SK-N-MC (cell line): ENCODE results near the gene RGS17.

Experiments
- DNase-seq: peaks from one replicate; pipeline ENCODE4 v3.0.0-alpha.2; 2011; ENCODE audit warnings: low read depth, low spot score
- H3K27ac ChIP-seq: fragments of 200-600 bp; sonication (generic); 2 replicates; pipeline ENCODE4 v1.5.1; 2016; ENCODE audit warnings: mixed run types
- H3K36me3 ChIP-seq: fragments of 200-600 bp; sonication (generic); 2 replicates; pipeline ENCODE4 v1.6.1; 2017; ENCODE audit warnings: antibody characterized with exemption, low read length, mixed read lengths; ENCODE audit not compliant: insufficient read depth
- H3K4me3 ChIP-seq: fragments of 200-600 bp; sonication (generic); 2 replicates; pipeline ENCODE4 v1.5.1; 2016
- H3K9ac ChIP-seq: fragments of 200-600 bp; sonication (generic); 2 replicates; pipeline ENCODE4 v1.8.0; 2017; ENCODE audit warnings: mixed run types, mixed read lengths; ENCODE audit not compliant: insufficient read length
- H3K9me3 ChIP-seq: fragments of 200-600 bp; sonication (generic); 2 replicates; pipeline ENCODE4 v1.6.1; 2017; ENCODE audit warnings: low read depth, mild to moderate bottlenecking, antibody characterized with exemption, low read length, moderate library complexity, mixed read lengths
- EZH2 ChIP-seq: fragments of 200-600 bp; sonication (generic); IDR thresholded peaks from one replicate; pipeline ENCODE4 v1.6.1; 2017; ENCODE audit warnings: antibody characterized with exemption
- FOXP2 ChIP-seq: optimal IDR thresholded peaks from 2 replicates; pipeline ENCODE3; 2011; ENCODE audit warnings: mild to moderate bottlenecking, moderate library complexity; ENCODE audit not compliant: insufficient read depth; ENCODE audit errors: extremely low read length, control extremely low read depth
- POLR2AphosphoS5 ChIP-seq: IDR thresholded peaks from 2 replicates; pipeline ENCODE4 v1.6.1; 2012; ENCODE audit warnings: mild to moderate bottlenecking, low read depth, low read length, borderline replicate concordance

Gene RGS17

GRCh38 chr6:153059757-153060156 lies 71.3 kb downstream of the RGS17 start:
- Histone ChIP-seq H3K4me3 (no peak overlapping the region), H3K9me3 (no peaks in the 10 kb centered on the region), H3K36me3 (no peaks in the 10 kb centered on the region), H3K27ac (no peak overlapping the region), H3K9ac (no peak overlapping the region)
- no peak for DNase-seq
- TF ChIP-seq POLR2AphosphoS5 (no peak), FOXP2 (no peak), EZH2 (no peak)

GRCh38 chr6:153059311-153059710 lies 71.8 kb downstream of the RGS17 start:
- no peak overlapping the region for H3K27ac ChIP-seq
- H3K36me3 ChIP-seq: no peaks in the 10 kb centered on the region
- H3K4me3 ChIP-seq: no peak overlapping the region
- H3K9ac ChIP-seq: no peak overlapping the region
- DNase-seq: no peak
- TF ChIP-seq POLR2AphosphoS5: no peak
- TF ChIP-seq EZH2: no peak
- TF ChIP-seq FOXP2: no peak
- H3K9me3 ChIP-seq: no peaks in the 10 kb centered on the region

DNA sequence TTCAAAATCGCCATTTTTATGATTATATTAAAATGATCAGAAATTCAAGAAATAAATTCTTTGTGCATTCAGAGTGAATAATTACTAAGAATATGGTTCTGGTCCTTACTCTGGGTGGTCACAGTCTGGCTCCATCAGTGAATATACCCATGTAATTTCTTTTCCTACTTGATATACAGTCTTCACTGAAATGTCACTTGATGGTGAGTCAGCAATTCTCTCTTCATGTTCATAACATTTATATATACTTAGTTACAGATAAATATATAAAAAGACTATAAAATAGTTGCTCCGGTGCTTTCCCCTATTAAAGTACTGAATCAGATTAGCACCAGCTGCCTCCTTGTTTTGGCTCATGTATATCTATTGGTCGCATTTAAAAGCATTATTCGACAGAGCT lies 72.2 kb downstream of the RGS17 start:
- Histone ChIP-seq H3K4me3 (no peak overlapping the region), H3K9me3 (no peaks in the 10 kb centered on the region), H3K27ac (no peak overlapping the region), H3K36me3 (no peaks in the 10 kb centered on the region), H3K9ac (no peak overlapping the region)
- no peak for DNase-seq
- no peak for TF ChIP-seq FOXP2
- TF ChIP-seq POLR2AphosphoS5: no peak
- TF ChIP-seq EZH2: no peak

DNA sequence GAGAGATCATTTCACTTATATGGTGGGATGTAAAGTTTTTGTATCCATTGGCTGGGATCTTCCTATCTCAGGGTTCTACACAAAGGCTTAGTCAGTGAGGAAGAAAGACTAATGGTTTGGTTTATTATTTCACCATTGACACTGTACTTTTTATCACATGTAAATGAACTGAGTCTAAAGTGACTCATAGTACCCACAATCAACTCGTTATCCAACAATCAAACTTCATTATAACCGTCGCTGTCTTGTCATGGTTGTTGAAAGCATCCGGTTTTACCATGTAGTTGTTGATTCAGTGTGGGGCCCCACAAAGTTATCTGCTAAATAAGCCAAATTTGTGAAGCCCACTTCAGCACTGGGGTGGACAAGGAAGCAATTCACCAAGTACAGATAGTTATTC lies 72.8 kb downstream of the RGS17 start:
- no peak for DNase-seq
- TF ChIP-seq EZH2: no peak
- no peak for TF ChIP-seq POLR2AphosphoS5
- TF ChIP-seq FOXP2: no peak
- Histone ChIP-seq H3K9me3 (no peaks in the 10 kb centered on the region), H3K27ac (no peak overlapping the region), H3K9ac (no peak overlapping the region), H3K36me3 (no peaks in the 10 kb centered on the region), H3K4me3 (no peak overlapping the region)

GRCh38 chr6:153056308-153056707 lies 74.8 kb downstream of the RGS17 start:
- DNase-seq: no peak

GRCh38 chr6:153051801-153052200 lies 79.3 kb downstream of the RGS17 start:
- H3K4me3 ChIP-seq: no peak overlapping the region
- no peak for DNase-seq
- no peaks in the 10 kb centered on the region for H3K36me3 ChIP-seq
- H3K27ac ChIP-seq: no peak overlapping the region
- TF ChIP-seq POLR2AphosphoS5: no peak
- TF ChIP-seq EZH2: no peak
- TF ChIP-seq FOXP2: no peak
- H3K9ac ChIP-seq: no peak overlapping the region
- H3K9me3 ChIP-seq: no peaks in the 10 kb centered on the region

More at GRCh38 chr6:153056308-153056707, 74.8 kb downstream of the RGS17 start:
- H3K9ac ChIP-seq: no peak overlapping the region
- TF ChIP-seq POLR2AphosphoS5: no peak
- no peak for TF ChIP-seq EZH2
- TF ChIP-seq FOXP2: no peak
- H3K4me3 ChIP-seq: no peak overlapping the region
- no peaks in the 10 kb centered on the region for H3K9me3 ChIP-seq
- no peaks in the 10 kb centered on the region for H3K36me3 ChIP-seq
- no peak overlapping the region for H3K27ac ChIP-seq

DNA sequence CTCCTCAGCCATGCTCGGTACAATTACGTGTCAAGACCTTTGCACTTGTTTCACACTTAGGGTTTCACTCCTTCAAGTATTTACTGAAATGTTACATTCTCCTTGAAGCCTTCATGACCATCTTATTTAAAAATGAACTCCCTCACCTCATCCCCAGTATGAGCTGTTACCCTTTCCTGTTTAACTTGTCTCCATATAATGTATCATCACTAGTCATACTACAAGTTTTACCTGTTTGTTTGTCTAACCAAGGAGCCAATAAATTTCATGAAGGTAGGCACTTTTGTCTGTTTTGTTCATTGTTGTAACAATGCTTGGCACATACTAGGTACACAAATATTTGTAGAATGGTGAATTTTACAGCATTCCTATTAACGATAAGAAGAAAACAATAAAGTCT lies 82.5 kb downstream of the RGS17 start:
- H3K27ac ChIP-seq: no peak overlapping the region
- DNase-seq: no peak
- H3K36me3 ChIP-seq: no peaks in the 10 kb centered on the region
- H3K9ac ChIP-seq: no peak overlapping the region
- H3K4me3 ChIP-seq: no peak overlapping the region
- H3K9me3 ChIP-seq: no peaks in the 10 kb centered on the region
- no peak for TF ChIP-seq EZH2
- TF ChIP-seq POLR2AphosphoS5: no peak
- TF ChIP-seq FOXP2: no peak

- Histone ChIP-seq H3K9me3 (no peaks in the 10 kb centered on the region), H3K36me3 (no peaks in the 10 kb centered on the region), H3K9ac (no peak overlapping the region), H3K4me3 (no peak overlapping the region), H3K27ac (no peak overlapping the region)
- TF ChIP-seq POLR2AphosphoS5 (no peak), FOXP2 (no peak), EZH2 (no peak)
- no peak for DNase-seq
Observed at GRCh38 chr6:153047386-153047785, 83.7 kb downstream of the RGS17 start.

GRCh38 chr6:153045271-153045670 lies 85.8 kb downstream of the RGS17 start:
- H3K4me3 ChIP-seq: no peak overlapping the region
- DNase-seq: no peak
- no peaks in the 10 kb centered on the region for H3K9me3 ChIP-seq
- no peak for TF ChIP-seq POLR2AphosphoS5
- no peak overlapping the region for H3K27ac ChIP-seq
- no peaks in the 10 kb centered on the region for H3K36me3 ChIP-seq
- H3K9ac ChIP-seq: no peak overlapping the region
